ENCODE measurements around the gene ODF2L.

The ODF2L gene

GRCh38 chr1:86395751-86396497, at the start of gene ODF2L:
Gene ODF2L (minus strand): TSS chr1:86396323. CDS start chr1:86387027, 9,296 bp downstream.
- DNase-seq, result peak; percentile 85

- DNase-seq, result no peak
Observed at GRCh38 chr1:86445919-86446318, 49.8 kb upstream of the ODF2L start.

GRCh38 chr1:86441997-86442396, 45.9 kb upstream of the ODF2L start:
- no peak for DNase-seq

- no peak for DNase-seq
Observed at GRCh38 chr1:86441581-86441980, 45.5 kb upstream of the ODF2L start.

GRCh38 chr1:86436041-86436440, 39.9 kb upstream of the ODF2L start:
- no peak for DNase-seq

- no peak for DNase-seq
Observed at GRCh38 chr1:86435327-86435726, 39.2 kb upstream of the ODF2L start.

GRCh38 chr1:86434059-86434458, 37.9 kb upstream of the ODF2L start:
- DNase-seq, result no peak

- no peak for DNase-seq
Observed at GRCh38 chr1:86430376-86430775, 34.3 kb upstream of the ODF2L start.

- DNase-seq, result no peak
Observed at GRCh38 chr1:86429835-86430234, 33.7 kb upstream of the ODF2L start.

GRCh38 chr1:86429122-86429725, 33.1 kb upstream of the ODF2L start:
- DNase-seq, result no peak

- DNase-seq, result no peak
Observed at GRCh38 chr1:86423873-86424272, 27.8 kb upstream of the ODF2L start, which contains the start of gene CLCA2. Gene CLCA2 (plus strand): TSS chr1:86424171. CDS start chr1:86424248, 77 bp downstream.

- no peak for DNase-seq
Observed at GRCh38 chr1:86423473-86423872, 27.4 kb upstream of the ODF2L start.

GRCh38 chr1:86421601-86422280, 25.6 kb upstream of the ODF2L start:
- DNase-seq, result no peak

GRCh38 chr1:86419277-86419903, 23.3 kb upstream of the ODF2L start:
- DNase-seq, result no peak

- DNase-seq, result peak; percentile 46
Observed at GRCh38 chr1:86416343-86416742, 20.2 kb upstream of the ODF2L start.

- no peak for DNase-seq
Observed at GRCh38 chr1:86410879-86411278, 14.8 kb upstream of the ODF2L start.

- peak; percentile 5 for DNase-seq
Observed at GRCh38 chr1:86409416-86410021, 13.4 kb upstream of the ODF2L start.

- no peak for DNase-seq
Observed at GRCh38 chr1:86396498-86396890, 371 bp upstream of the ODF2L start.

- no peak for DNase-seq
Observed at GRCh38 chr1:86394416-86394815, 1.7 kb downstream of the ODF2L start.

GRCh38 chr1:86389307-86389706, 6.8 kb downstream of the ODF2L start:
- no peak for DNase-seq

- DNase-seq, result no peak
Observed at GRCh38 chr1:86388777-86389176, 7.3 kb downstream of the ODF2L start.

GRCh38 chr1:86387916-86388627, 8.1 kb downstream of the ODF2L start:
- no peak for DNase-seq
